Posterior vena cava (tissue), 2 donors: ENCODE measurements around the gene MTAP. TPM values are rescaled to one million over a fixed set of nuclear protein-coding genes. Genes with fewer than 3 reads are reported as not detected.
"Not testable (repeated sequence)": the region's sequence is repeated elsewhere in the genome, so short reads cannot be mapped to it uniquely, and the experiment has no call there.

ENCODE experiments used
- DNase-seq: peaks from one replicate; pipeline ENCODE4 v3.0.0-alpha.2; 2020; ENCODE audit warnings: low spot score
- intact Hi-C, 2 donors: fragments of 100-400 bp; cut with DNase I; formaldehyde crosslinking; loops; one replicate each; pipeline versions ENCODE4 v1.14.1 to v1.14.2; 2022 to 2023
- total RNA-seq, 2 donors: library from RNA; stranded (reverse); fragmentation: NEBNext Ultra II Directional; extraction: Animal tissue kit (Norgen Biotek cat#: 25700); gene quantifications; one replicate each; pipeline ENCODE4 v1.2.1, GENCODE V29; 2021
- donor health status: DM: yes; HTN: yes; CAD: no.
- donor health status: DM: yes; HTN: yes; CAD: no.

Gene MTAP
- total RNA-seq, 2 donors from 2014 or later, result 28.1 to 33.0 TPM

- intact Hi-C loops, result no loop called here
- no peak for DNase-seq
Observed at GRCh38 chr9:21945606-21946005, 143.2 kb downstream of the MTAP start.

- intact Hi-C loops, result no loop called here
- DNase-seq, result no peak
Observed at GRCh38 chr9:21958833-21959232, 156.4 kb downstream of the MTAP start.

GRCh38 chr9:21959268-21959667 is 156.8 kb downstream of the MTAP start:
- intact Hi-C loops, DNase-seq: not testable (repeated sequence)

GRCh38 chr9:21961569-21961968 is 159.1 kb downstream of the MTAP start:
- no peak for DNase-seq
- intact Hi-C loops, result no loop called here

- no peak for DNase-seq
- intact Hi-C loops, result no loop called here
Observed at GRCh38 chr9:21964925-21965385, 162.5 kb downstream of the MTAP start.

- peak; percentile 84 for DNase-seq
- intact Hi-C loops, result no loop called here
Observed at GRCh38 chr9:21965401-21965951, 163.0 kb downstream of the MTAP start.

GRCh38 chr9:21966140-21966851 is 163.9 kb downstream of the MTAP start:
- intact Hi-C loops, result no loop called here
- DNase-seq, result no peak

GRCh38 chr9:21967169-21967568 is 164.7 kb downstream of the MTAP start:
- DNase-seq, result no peak
- intact Hi-C loops, result no loop called here

- intact Hi-C loops, result no loop called here
- no peak for DNase-seq
Observed at GRCh38 chr9:21967702-21968101, 165.3 kb downstream of the MTAP start.

- intact Hi-C loops, result no loop called here
- no peak for DNase-seq
Observed at GRCh38 chr9:21968331-21969010, 166.0 kb downstream of the MTAP start.

GRCh38 chr9:21969011-21969940 is 166.8 kb downstream of the MTAP start:
- DNase-seq, result no peak
- intact Hi-C loops, result no loop called here

- no peak for DNase-seq
- intact Hi-C loops, result no loop called here
Observed at GRCh38 chr9:21969951-21970799, 167.7 kb downstream of the MTAP start.

GRCh38 chr9:21970800-21971640 is 168.6 kb downstream of the MTAP start:
- DNase-seq, result no peak
- intact Hi-C loops, result no loop called here

GRCh38 chr9:21972361-21972760 is 169.9 kb downstream of the MTAP start:
- intact Hi-C loops, result no loop called here

GRCh38 chr9:21974343-21974721 is 171.9 kb downstream of the MTAP start:
- DNase-seq, result no peak
- intact Hi-C loops, result no loop called here

More at GRCh38 chr9:21972361-21972760, 169.9 kb downstream of the MTAP start:
- DNase-seq, result no peak

GRCh38 chr9:21974722-21975409 is 172.4 kb downstream of the MTAP start:
- DNase-seq, result no peak
- intact Hi-C loops, result no loop called here

GRCh38 chr9:21976334-21976875 is 174.0 kb downstream of the MTAP start:
- no peak for DNase-seq
- intact Hi-C loops, result no loop called here
